ENCODE measurements around the gene ACVRL1.

Gene ACVRL1

GRCh38 chr12:51917746-51918453, 10.6 kb downstream of the ACVRL1 start:
- no peak for ATAC-seq

- ATAC-seq: no peak
These were observed 12.7 kb downstream of the ACVRL1 start for GRCh38 chr12:51920046-51920445.

GRCh38 chr12:51921017-51921725, 13.9 kb downstream of the ACVRL1 start:
- ATAC-seq: no peak

- ATAC-seq: no peak
These were observed 14.8 kb downstream of the ACVRL1 start for GRCh38 chr12:51922146-51922545.

- ATAC-seq: peak in 1 of 2 donors; percentile 8
These were observed 15.6 kb downstream of the ACVRL1 start for GRCh38 chr12:51922762-51923505.

- peak; percentile 67 to 73 for ATAC-seq
These were observed 16.4 kb downstream of the ACVRL1 start for GRCh38 chr12:51923506-51924365.

- peak in 1 of 2 donors; percentile 24 for ATAC-seq
These were observed 17.4 kb downstream of the ACVRL1 start for GRCh38 chr12:51924551-51925319.

- ATAC-seq: no peak
These were observed 18.2 kb downstream of the ACVRL1 start for GRCh38 chr12:51925346-51926063.

- ATAC-seq: no peak
These were observed 18.8 kb downstream of the ACVRL1 start for GRCh38 chr12:51926064-51926632.

GRCh38 chr12:51926718-51927117, 19.4 kb downstream of the ACVRL1 start:
- ATAC-seq: no peak

- no peak for ATAC-seq
These were observed 25.1 kb downstream of the ACVRL1 start for GRCh38 chr12:51932218-51933076.

- no peak for ATAC-seq
These were observed 26.8 kb downstream of the ACVRL1 start for GRCh38 chr12:51934080-51934479.

- no peak for ATAC-seq
These were observed 30.6 kb downstream of the ACVRL1 start for GRCh38 chr12:51937926-51938325.

GRCh38 chr12:51938726-51939125, 31.4 kb downstream of the ACVRL1 start:
- no peak for ATAC-seq

GRCh38 chr12:51941011-51941581, 33.8 kb downstream of the ACVRL1 start:
- ATAC-seq: no peak

- ATAC-seq: no peak
These were observed 34.3 kb downstream of the ACVRL1 start for GRCh38 chr12:51941604-51942003.

GRCh38 chr12:51942056-51942455, 34.8 kb downstream of the ACVRL1 start:
- ATAC-seq: no peak

GRCh38 chr12:51942501-51943000, 35.2 kb downstream of the ACVRL1 start:
- no peak for ATAC-seq

- no peak for ATAC-seq
These were observed 36.0 kb downstream of the ACVRL1 start for GRCh38 chr12:51943346-51943745.

Measured in activated CD4-positive, CD25-positive, alpha-beta regulatory T cell treated with anti-CD3 and anti-CD28 coated beads, Interleukin-2, amount 50 U/mL, for 24 hours (primary cell).